LNCaP clone FGC (cell line): Measurements from ENCODE around the gene GPC6.

Experiments used
- DNase-seq: peaks from one replicate; pipeline ENCODE4 v3.0.0-alpha.2; 2011; ENCODE audit warnings: low read depth
- H3K4me3 ChIP-seq: 2 replicates; pipeline ENCODE4 v1.5.1; 2011; ENCODE audit warnings: mild to moderate bottlenecking, low read depth, low read length, control low read depth
- TF ChIP-seq, protein P1 (sequence below): IDR thresholded peaks from 2 replicates; pipeline ENCODE4 v1.5.1; 2012; ENCODE audit warnings: mild to moderate bottlenecking; ENCODE audit not compliant: control insufficient read depth, insufficient read depth; ENCODE audit errors: extremely low read depth

Gene GPC6

DNA sequence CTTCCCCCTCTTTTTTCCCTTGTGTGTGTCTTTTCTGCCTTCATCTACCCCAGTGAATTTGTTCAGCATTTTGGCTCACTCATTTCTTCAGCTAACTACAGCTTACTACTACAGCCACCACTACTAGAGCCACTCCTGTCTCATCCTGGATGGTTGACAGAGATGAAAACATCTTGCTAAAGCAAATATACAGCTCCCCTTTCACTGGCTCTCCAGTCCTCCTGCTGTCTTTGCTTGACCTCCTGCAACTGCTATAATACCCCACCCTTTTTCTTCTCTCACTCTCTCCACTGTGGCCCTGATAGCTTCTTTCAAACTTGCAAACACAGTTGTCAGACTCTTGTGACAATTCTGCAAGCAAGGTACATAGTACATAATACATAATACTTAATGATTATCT is 729.3 kb downstream of the GPC6 start:
- H3K4me3 ChIP-seq = no peak overlapping the region
- TF ChIP-seq, protein P1, sequence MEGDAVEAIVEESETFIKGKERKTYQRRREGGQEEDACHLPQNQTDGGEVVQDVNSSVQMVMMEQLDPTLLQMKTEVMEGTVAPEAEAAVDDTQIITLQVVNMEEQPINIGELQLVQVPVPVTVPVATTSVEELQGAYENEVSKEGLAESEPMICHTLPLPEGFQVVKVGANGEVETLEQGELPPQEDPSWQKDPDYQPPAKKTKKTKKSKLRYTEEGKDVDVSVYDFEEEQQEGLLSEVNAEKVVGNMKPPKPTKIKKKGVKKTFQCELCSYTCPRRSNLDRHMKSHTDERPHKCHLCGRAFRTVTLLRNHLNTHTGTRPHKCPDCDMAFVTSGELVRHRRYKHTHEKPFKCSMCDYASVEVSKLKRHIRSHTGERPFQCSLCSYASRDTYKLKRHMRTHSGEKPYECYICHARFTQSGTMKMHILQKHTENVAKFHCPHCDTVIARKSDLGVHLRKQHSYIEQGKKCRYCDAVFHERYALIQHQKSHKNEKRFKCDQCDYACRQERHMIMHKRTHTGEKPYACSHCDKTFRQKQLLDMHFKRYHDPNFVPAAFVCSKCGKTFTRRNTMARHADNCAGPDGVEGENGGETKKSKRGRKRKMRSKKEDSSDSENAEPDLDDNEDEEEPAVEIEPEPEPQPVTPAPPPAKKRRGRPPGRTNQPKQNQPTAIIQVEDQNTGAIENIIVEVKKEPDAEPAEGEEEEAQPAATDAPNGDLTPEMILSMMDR = no peak
- no peak for DNase-seq

DNA sequence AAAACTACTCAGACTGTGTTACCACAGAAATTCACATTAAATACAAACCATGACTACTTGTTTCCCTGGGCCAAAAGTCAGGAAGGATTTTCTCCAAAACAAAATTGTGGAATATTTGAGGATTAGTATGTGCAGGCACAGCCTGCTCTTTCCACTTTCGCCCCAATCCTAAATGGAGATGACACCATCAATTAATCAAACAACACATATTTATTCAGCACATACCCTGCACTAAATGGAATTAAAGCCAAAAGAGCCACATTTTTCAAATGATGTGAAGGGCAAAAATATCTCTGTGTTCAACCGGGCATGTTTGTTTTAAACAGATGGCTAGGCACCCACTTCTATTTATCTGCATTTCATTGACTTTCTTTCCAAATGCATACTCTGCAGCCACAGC is 729.8 kb downstream of the GPC6 start:
- H3K4me3 ChIP-seq = no peak overlapping the region
- TF ChIP-seq, protein P1 = no peak
- no peak for DNase-seq

DNA sequence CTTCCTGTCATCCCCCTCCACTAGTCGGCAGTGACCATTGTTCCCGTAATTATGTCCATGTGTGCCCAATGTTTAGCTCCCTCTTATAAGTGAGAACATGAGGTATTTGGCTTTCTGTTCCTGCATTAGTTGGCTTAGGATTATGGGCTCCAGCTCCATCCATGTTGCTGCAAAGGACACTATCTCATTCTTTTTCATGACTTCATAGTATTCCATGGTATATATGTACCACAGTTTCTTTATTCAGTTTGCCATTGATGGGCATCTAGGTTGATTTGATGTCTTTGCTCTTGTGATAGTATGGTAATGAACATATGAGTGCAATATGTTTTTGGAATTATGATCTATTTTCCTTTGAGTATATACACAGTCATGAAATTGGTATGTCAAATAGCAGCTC is 730.8 kb downstream of the GPC6 start:
- TF ChIP-seq, protein P1 = no peak
- no peak for DNase-seq
- H3K4me3 ChIP-seq = no peak overlapping the region

DNA sequence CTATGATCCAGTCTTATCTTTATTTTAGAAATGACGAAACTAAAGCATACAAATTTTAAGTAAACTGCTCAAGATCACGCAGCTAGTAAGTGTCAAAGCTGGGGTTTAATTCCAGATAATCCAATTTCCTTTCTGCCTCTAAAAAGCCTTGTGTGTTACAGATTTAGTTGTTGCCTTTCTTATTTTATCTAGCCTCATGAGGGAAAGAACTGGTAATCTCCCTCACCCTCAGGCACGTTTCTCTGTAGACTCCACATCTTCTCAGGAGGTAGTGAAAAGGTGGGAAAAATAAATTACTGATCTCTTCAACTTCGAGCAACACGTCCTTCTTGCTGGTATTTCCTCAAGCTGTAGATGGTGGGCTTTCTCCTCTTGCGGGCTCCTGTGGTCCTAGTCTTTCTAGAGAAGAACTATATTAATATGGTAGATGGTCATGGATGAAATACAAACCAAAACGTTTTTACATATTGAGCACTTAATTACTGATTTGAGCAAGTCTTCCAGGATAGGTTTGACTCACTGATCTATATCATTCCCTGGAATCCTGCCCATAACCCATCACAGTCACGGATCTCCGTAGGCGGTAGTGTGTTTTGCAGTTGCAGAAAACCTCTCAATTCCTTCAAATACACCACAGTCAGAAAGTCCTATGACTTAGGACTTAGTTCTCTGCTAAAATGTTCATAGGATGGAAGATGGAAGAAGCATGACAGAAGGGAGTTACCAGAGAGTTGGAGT is 733.4 kb downstream of the GPC6 start:
- DNase-seq = no peak
- H3K4me3 ChIP-seq = no peak overlapping the region
- TF ChIP-seq, protein P1 = no peak

DNA sequence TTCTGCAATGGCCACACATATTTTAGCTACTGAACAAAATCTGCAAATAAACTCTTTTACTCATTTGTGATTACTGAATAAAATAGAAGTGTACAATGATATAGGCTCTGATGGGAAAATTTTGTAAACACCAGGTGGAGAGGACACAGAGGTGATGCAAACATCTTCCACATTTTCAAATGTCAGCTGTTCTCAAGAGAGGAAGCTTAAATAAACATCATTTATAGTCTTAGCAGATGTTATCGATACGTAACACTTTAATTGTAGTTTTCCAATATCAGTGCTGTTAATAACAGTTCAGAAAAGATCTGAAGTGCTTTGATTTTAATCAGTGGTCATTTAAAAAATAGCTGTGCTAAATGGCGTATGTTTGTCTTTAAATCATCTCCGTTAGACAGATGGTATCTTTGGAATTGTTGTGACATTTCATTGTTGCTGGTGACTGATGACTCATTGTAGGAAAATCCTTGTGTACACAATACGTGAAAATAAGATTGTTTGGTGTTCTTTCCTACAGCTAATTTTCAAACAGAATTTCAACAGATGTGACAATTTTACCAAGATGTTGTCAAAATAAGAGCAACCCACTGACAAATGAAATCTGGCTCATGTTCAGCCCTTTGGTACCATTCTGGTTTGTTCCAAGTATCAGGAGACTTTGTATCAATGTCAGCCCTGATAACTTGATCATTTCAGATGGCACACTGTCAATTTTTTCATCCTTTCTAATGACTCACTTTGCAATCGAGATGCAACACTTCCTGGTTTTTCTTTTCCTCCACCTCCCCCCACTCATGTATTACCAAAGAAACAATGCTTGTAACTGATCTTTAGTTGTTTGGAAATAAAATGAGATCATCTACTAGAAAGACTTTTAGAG is 736.9 kb downstream of the GPC6 start:
- TF ChIP-seq, protein P1 = no peak
- no peak for DNase-seq
- H3K4me3 ChIP-seq = no peak overlapping the region

DNA sequence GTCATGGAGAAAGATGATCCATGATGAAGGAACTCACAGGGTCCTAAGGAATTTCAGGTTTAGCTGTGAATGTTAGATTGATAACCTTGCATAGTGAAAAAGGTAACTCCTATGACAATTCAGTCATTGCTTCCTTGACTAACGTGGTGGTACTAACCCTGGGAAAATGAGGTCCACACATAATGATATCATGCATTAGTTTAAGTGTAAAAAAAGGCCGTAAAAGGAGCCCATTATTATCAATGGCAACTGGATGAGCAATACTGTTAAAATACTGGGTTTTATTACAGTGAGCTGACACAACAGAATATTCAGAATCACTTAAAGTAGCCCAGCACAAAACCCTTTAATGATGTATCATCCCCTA is 737.5 kb downstream of the GPC6 start:
- no peak overlapping the region for H3K4me3 ChIP-seq
- TF ChIP-seq, protein P1 = no peak
- DNase-seq = no peak

DNA sequence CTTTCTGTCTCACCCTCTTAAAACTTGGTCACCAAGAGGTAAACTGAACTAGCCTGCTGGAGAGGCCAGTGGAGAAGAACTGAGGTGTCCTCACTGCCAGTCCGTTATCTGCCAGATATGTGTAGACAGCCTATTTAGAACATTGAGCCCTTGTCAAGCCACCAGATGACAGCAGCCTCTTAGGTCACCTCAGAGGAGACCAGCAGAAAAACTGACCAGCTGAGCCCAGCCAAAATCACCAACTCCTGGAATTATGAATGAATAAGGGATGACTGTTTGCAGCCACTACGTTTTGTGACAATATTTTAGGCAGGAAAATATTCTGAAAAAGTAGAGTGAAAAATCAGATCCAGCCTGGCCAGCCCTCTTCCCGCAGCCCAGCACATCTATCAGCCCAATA is 739.0 kb downstream of the GPC6 start:
- TF ChIP-seq, protein P1 = no peak
- DNase-seq = no peak
- no peak overlapping the region for H3K4me3 ChIP-seq
